Fibroblast of mammary gland (primary cell): Measurements from ENCODE around the gene TUBB3.
"Not testable (repeated sequence)": the region's sequence is repeated elsewhere in the genome, so short reads cannot be mapped to it uniquely, and the experiment has no call there.

ENCODE experiments used
- DNase-seq: peaks from one replicate; pipeline ENCODE4 v3.0.0-alpha.2; 2010; ENCODE audit warnings: low read depth
- H3K4me3 ChIP-seq: 2 replicates; pipeline ENCODE4 v1.5.1; 2011; ENCODE audit warnings: low read depth, mild to moderate bottlenecking, low read length, moderate library complexity; ENCODE audit not compliant: control insufficient read depth
- CTCF ChIP-seq: conservative IDR thresholded peaks from 2 replicates; pipeline ENCODE4 v1.5.1; 2011; ENCODE audit warnings: low read depth, low read length, inconsistent platforms; ENCODE audit not compliant: control insufficient read depth, insufficient read depth

Gene TUBB3

GRCh38 chr16:89924297-89924924 lies 1.3 kb downstream of the TUBB3 start:
- H3K4me3 ChIP-seq, result peak overlapping the region; percentile 57
- DNase-seq, result peak; percentile 32
- TF ChIP-seq CTCF, result no peak

- no peak for TF ChIP-seq CTCF
- H3K4me3 ChIP-seq, result peak overlapping the region; percentile 57
- DNase-seq, result no peak
Observed at GRCh38 chr16:89924925-89925307, 1.8 kb downstream of the TUBB3 start.

- H3K4me3 ChIP-seq, result peak overlapping the region; percentile 48
- TF ChIP-seq CTCF, result no peak
- DNase-seq, result peak; percentile 21
Observed at GRCh38 chr16:89925596-89926079, 2.5 kb downstream of the TUBB3 start.

GRCh38 chr16:89931305-89931896 lies 8.3 kb downstream of the TUBB3 start:
- DNase-seq, result no peak
- no peak overlapping the region for H3K4me3 ChIP-seq
- TF ChIP-seq CTCF, result no peak

GRCh38 chr16:89931964-89932363 lies 8.8 kb downstream of the TUBB3 start:
- no peak for TF ChIP-seq CTCF
- no peak overlapping the region for H3K4me3 ChIP-seq

GRCh38 chr16:89934019-89934418 lies 10.9 kb downstream of the TUBB3 start:
- not testable (repeated sequence) for DNase-seq

More at GRCh38 chr16:89931964-89932363, 8.8 kb downstream of the TUBB3 start:
- DNase-seq, result no peak

GRCh38 chr16:89934611-89935553 lies 11.7 kb downstream of the TUBB3 start:
- no peak overlapping the region for H3K4me3 ChIP-seq
- no peak for TF ChIP-seq CTCF
- DNase-seq, result no peak

More at GRCh38 chr16:89934019-89934418, 10.9 kb downstream of the TUBB3 start:
- not testable (repeated sequence) for H3K4me3 ChIP-seq

- not testable (repeated sequence) for H3K4me3 ChIP-seq, DNase-seq
Observed at GRCh38 chr16:89935620-89936019, 12.5 kb downstream of the TUBB3 start.
